Lower leg skin (tissue), 3 donors: ENCODE results near the gene DNAI7.

Experiments
- CTCF ChIP-seq, 3 donors: fragments of 450-650 bp; IDR thresholded peaks; one replicate each; pipeline ENCODE4 v1.5.1; 2016; ENCODE audit warnings: antibody characterized with exemption in 3 of 3, mild to moderate bottlenecking in 3 of 3, moderate library complexity in 2 of 3
- POLR2A ChIP-seq, 2 donors: fragments of 450-650 bp; IDR thresholded peaks; one replicate each; pipeline ENCODE4 v1.6.1; 2016 to 2017; ENCODE audit warnings: antibody characterized with exemption in 2 of 2, mild to moderate bottlenecking in 1 of 2, moderate library complexity in 1 of 2

GRCh38 chr12:25242981-25243679, 48.2 kb upstream of the DNAI7 start:
- TF ChIP-seq CTCF (IDR thresholded peaks at IDR 0.05) = no peak
- no peak for TF ChIP-seq POLR2A (IDR thresholded peaks at IDR 0.05)
